ENCODE results near the gene SLC10A6.
A peak's percentile ranks its signal among the peaks of the same experiment; 100 is the strongest.
"Not testable (repeated sequence)": the region's sequence is repeated elsewhere in the genome, so short reads cannot be mapped to it uniquely, and the experiment has no call there.

The SLC10A6 gene

GRCh38 chr4:86876894-86877685, 27.9 kb upstream of the SLC10A6 start:
- DNase-seq (ENCODE audit: low read depth), result no peak
- H3K4me3 ChIP-seq (ENCODE audit: low read depth, low read length), result no peak overlapping the region
- no peak for TF ChIP-seq MYC (IDR thresholded peaks at IDR 0.05; ENCODE audit: low read depth, low read length)
- TF ChIP-seq MAX (IDR thresholded peaks at IDR 0.05; ENCODE audit: low read depth, low read length), result no peak
- TF ChIP-seq, protein P1, sequence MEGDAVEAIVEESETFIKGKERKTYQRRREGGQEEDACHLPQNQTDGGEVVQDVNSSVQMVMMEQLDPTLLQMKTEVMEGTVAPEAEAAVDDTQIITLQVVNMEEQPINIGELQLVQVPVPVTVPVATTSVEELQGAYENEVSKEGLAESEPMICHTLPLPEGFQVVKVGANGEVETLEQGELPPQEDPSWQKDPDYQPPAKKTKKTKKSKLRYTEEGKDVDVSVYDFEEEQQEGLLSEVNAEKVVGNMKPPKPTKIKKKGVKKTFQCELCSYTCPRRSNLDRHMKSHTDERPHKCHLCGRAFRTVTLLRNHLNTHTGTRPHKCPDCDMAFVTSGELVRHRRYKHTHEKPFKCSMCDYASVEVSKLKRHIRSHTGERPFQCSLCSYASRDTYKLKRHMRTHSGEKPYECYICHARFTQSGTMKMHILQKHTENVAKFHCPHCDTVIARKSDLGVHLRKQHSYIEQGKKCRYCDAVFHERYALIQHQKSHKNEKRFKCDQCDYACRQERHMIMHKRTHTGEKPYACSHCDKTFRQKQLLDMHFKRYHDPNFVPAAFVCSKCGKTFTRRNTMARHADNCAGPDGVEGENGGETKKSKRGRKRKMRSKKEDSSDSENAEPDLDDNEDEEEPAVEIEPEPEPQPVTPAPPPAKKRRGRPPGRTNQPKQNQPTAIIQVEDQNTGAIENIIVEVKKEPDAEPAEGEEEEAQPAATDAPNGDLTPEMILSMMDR (IDR thresholded peaks at IDR 0.05; ENCODE audit: low read depth, low read length), result no peak
- no peak for TF ChIP-seq POLR2A (IDR thresholded peaks at IDR 0.05; ENCODE audit: extremely low read depth, insufficient read length)

GRCh38 chr4:86875436-86875835, 26.3 kb upstream of the SLC10A6 start:
- DNase-seq (ENCODE audit: low read depth), result not testable (repeated sequence)

GRCh38 chr4:86872135-86872534, 23.0 kb upstream of the SLC10A6 start:
- DNase-seq (ENCODE audit: low read depth), result no peak
- TF ChIP-seq POLR2A (IDR thresholded peaks at IDR 0.05; ENCODE audit: extremely low read depth, insufficient read length), result no peak
- TF ChIP-seq, protein P1 (IDR thresholded peaks at IDR 0.05; ENCODE audit: low read depth, low read length), result no peak
- no peak for TF ChIP-seq MAX (IDR thresholded peaks at IDR 0.05; ENCODE audit: low read depth, low read length)
- TF ChIP-seq MYC (IDR thresholded peaks at IDR 0.05; ENCODE audit: low read depth, low read length), result no peak

More at GRCh38 chr4:86875436-86875835, 26.3 kb upstream of the SLC10A6 start:
- not testable (repeated sequence) for H3K4me3 ChIP-seq (ENCODE audit: low read depth, low read length)

DNA sequence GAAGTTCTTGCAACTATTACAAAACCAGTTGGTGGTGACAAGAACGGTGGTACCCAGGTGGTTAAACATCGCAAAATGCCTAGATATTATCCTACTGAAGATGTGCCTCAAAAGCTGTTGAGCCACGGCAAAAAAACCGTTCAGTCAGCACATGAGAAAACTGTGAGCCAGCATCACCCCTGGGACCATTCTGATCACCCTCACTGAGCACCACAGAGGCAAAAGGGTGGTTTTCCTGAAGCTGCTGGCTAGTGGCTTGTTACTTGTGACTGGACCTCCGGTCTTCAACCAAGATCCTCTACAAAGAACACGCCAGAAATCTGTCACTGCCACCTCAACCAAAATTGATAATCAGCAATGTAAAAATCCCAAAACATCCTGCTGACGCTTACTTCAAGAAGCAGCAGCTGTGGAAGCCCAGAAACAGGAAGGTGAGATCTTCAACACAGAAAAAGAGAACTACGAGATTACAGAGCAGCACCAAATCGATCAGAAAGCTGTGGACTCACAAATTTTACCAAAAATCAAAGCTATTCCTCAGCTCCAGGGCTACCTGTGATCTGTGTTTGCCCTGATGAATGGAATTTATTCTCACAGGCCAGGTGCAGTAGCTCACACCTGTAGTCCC, 21.4 kb upstream of the SLC10A6 start:
- no peak for TF ChIP-seq MAX (IDR thresholded peaks at IDR 0.05; ENCODE audit: low read depth, low read length)
- H3K4me3 ChIP-seq (ENCODE audit: low read depth, low read length), result no peak overlapping the region
- peak; percentile 24 for DNase-seq (ENCODE audit: low read depth)

More at GRCh38 chr4:86872135-86872534, 23.0 kb upstream of the SLC10A6 start:
- no peak overlapping the region for H3K4me3 ChIP-seq (ENCODE audit: low read depth, low read length)

GRCh38 chr4:86857341-86858052, 8.3 kb upstream of the SLC10A6 start:
- TF ChIP-seq MAX (IDR thresholded peaks at IDR 0.05; ENCODE audit: low read depth, low read length) (no peak), POLR2A (IDR thresholded peaks at IDR 0.05; ENCODE audit: extremely low read depth, insufficient read length) (no peak), MYC (IDR thresholded peaks at IDR 0.05; ENCODE audit: low read depth, low read length) (no peak)
- TF ChIP-seq, protein P1 (IDR thresholded peaks at IDR 0.05; ENCODE audit: low read depth, low read length), result no peak
- DNase-seq (ENCODE audit: low read depth), result no peak
- no peak overlapping the region for H3K4me3 ChIP-seq (ENCODE audit: low read depth, low read length)

DNA sequence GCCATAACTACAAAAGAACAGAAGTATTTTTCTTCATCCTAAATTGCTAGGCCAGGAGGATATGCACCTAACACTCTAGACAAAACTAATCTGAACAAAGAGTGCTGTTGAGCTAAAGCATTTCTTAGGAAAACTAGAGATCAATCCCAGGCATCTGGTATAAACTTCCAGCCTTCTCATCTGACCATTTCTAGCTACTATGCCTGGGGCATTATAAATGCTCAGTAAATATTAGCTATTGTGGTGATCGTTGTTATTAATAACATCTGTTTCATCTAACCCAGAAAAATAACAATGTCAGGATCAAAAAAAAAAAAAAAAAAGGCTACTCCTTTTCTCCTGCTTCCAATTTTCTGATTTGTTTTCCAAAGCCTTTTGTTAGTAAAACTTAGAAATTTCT, 7.7 kb upstream of the SLC10A6 start:
- no peak for DNase-seq (ENCODE audit: low read depth)
- TF ChIP-seq MAX (IDR thresholded peaks at IDR 0.05; ENCODE audit: low read depth, low read length), result no peak
- TF ChIP-seq, protein P1 (IDR thresholded peaks at IDR 0.05; ENCODE audit: low read depth, low read length), result no peak
- no peak for TF ChIP-seq POLR2A (IDR thresholded peaks at IDR 0.05; ENCODE audit: extremely low read depth, insufficient read length)
- no peak for TF ChIP-seq MYC (IDR thresholded peaks at IDR 0.05; ENCODE audit: low read depth, low read length)
- H3K4me3 ChIP-seq (ENCODE audit: low read depth, low read length), result no peak overlapping the region
